Breast epithelium (tissue), 4 donors: ENCODE measurements around the gene DDIT3. TPM values are rescaled to one million over a fixed set of nuclear protein-coding genes. Genes with fewer than 3 reads are reported as not detected.

Source experiments
- DNase-seq, 2 donors: peaks; one replicate each; pipeline ENCODE4 v3.0.0-alpha.2; 2019; ENCODE audit warnings: low spot score in 2 of 2
- H3K27ac ChIP-seq, 2 donors: fragments of 200-600 bp; sonication (generic) in 1 of 2; one replicate each; pipeline ENCODE4 v1.5.1; 2016 to 2019; ENCODE audit warnings: mild to moderate bottlenecking in 1 of 2
- H3K27me3 ChIP-seq, 2 donors: fragments of 200-600 bp; sonication (generic) in 1 of 2; one replicate each; pipeline versions ENCODE4 v1.5.1 to v1.6.0; 2017 to 2019; ENCODE audit warnings: control low read depth in 1 of 2, mild to moderate bottlenecking in 1 of 2
- H3K36me3 ChIP-seq: fragments of 200-600 bp; one replicate; pipeline ENCODE4 v1.5.1; 2019
- H3K4me1 ChIP-seq, 2 donors: fragments of 200-600 bp; sonication (generic); one replicate each; pipeline ENCODE4 v1.5.1; 2016 to 2019; ENCODE audit warnings: control low read depth in 1 of 2
- H3K4me3 ChIP-seq, 3 donors: fragments of 200-600 bp; sonication (generic); 1 replicate in 2 of 3; 2 replicates in 1 of 3; pipeline ENCODE4 v1.5.1; 2016 to 2019; ENCODE audit warnings: mild to moderate bottlenecking in 3 of 3, moderate library complexity in 2 of 3
- H3K9me3 ChIP-seq, 2 donors: fragments of 200-600 bp; sonication (generic) in 1 of 2; one replicate each; pipeline ENCODE4 v1.5.1; 2016 to 2019; ENCODE audit warnings: control low read depth in 1 of 2
- CTCF ChIP-seq, 3 donors: fragments of 450-650 bp; IDR thresholded peaks; one replicate each; pipeline ENCODE4 v1.5.1; 2016 to 2017; ENCODE audit warnings: antibody characterized with exemption in 3 of 3, mild to moderate bottlenecking in 3 of 3, moderate library complexity in 3 of 3
- POLR2A ChIP-seq: fragments of 450-650 bp; IDR thresholded peaks from one replicate; pipeline ENCODE4 v1.6.1; 2016; ENCODE audit warnings: antibody characterized with exemption, mild to moderate bottlenecking, moderate library complexity
- POLR2AphosphoS5 ChIP-seq, 3 donors: sonication (generic); formaldehyde crosslinking; IDR thresholded peaks; one replicate each; pipeline ENCODE4 v1.6.1; 2017; ENCODE audit warnings: antibody characterized with exemption in 3 of 3
- intact Hi-C: fragments of 100-400 bp; cut with DNase I; formaldehyde crosslinking; loops from one replicate; pipeline ENCODE4 v1.15.1; 2023; ENCODE audit warnings: low total_unique reads
- total RNA-seq, 3 donors: library from RNA; depleted of rRNA; stranded (reverse); fragments of >200 nt; gene quantifications; one replicate each; pipeline ENCODE4 v1.1.0, GENCODE V29; 2016

DDIT3 gene
- total RNA-seq, 3 donors from 2014 or later: 39.0 to 58.4 (median 51.2) TPM

DNA sequence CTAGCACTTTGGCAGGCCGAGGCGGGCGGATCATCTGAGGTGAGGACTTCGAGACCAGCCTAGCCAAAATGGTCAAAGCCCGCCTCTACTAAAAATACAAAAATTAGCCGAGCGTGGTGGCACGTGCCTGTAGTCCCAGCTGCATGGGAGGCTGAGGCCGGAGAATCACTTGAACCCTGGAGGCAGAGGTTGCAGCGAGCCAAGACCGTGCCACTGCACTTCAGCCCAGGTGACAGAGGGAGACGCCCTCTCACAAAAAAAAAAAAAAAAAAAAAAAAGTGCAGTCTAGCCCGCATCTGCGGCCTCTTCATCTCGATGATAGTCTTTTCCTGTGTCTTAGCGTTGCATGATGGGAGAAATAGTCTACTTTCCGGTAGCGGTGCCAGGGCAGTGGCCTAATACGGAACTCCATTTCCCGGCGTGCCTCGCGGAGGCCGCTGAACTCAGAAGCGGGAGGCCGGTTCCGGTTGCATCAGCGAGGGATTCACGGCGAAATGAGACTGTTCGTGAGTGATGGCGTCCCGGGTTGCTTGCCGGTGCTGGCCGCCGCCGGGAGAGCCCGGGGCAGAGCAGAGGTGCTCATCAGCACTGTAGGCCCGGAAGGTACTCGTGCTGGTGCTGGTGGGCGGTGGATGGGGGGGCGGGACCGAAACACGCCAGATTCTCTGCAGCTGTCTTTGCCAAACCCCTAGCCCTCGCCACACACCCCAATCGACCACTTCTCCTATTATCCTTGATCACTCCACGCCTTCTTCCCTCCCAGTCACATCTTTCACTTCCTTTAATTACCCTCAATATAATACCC is 32.5 kb downstream of the DDIT3 start, which contains the start of gene MARS1:
TSS of gene MARS1 (plus strand) at position 472 of the 805 bp plus-strand sequence. CDS start at position 495, 23 bp downstream.
- Histone ChIP-seq H3K27ac (peak within 1 kb of the TSS; percentile 83 to 89), H3K27me3 (no peaks in the 10 kb centered on the region), H3K4me1 (peaks cover 0 to 12% of the 10 kb centered on the region in 2 donors), H3K4me3 (peak within 1 kb of the TSS; percentile 74 to 100 (median 95)), H3K9me3 (no peaks in the 10 kb centered on the region), H3K36me3 (no peaks in the 10 kb centered on the region)
- intact Hi-C loops: no loop called here
- DNase-seq: peak; percentile 91 to 93
- peak; percentile 77 to 86 (median 83) for TF ChIP-seq POLR2AphosphoS5 (IDR thresholded peaks at IDR 0.05)
- peak in 1 of 3 donors; percentile 19 for TF ChIP-seq CTCF (IDR thresholded peaks at IDR 0.05)
- TF ChIP-seq POLR2A: no peak

- no peaks in the 10 kb centered on the region for H3K9me3 ChIP-seq
- TF ChIP-seq POLR2A: no peak
- no peak for TF ChIP-seq CTCF (IDR thresholded peaks at IDR 0.05)
- no peak for TF ChIP-seq POLR2AphosphoS5 (IDR thresholded peaks at IDR 0.05)
- H3K27me3 ChIP-seq: no peaks in the 10 kb centered on the region
- peak overlapping the region; percentile 74 to 100 (median 95) for H3K4me3 ChIP-seq
- no peak overlapping the region for H3K27ac ChIP-seq
- no peak for DNase-seq
- H3K4me1 ChIP-seq: peaks cover 0 to 12% of the 10 kb centered on the region in 2 donors
- intact Hi-C loops: no loop called here
- no peaks in the 10 kb centered on the region for H3K36me3 ChIP-seq
Observed at GRCh38 chr12:57487055-57487596, 33.2 kb downstream of the DDIT3 start.

- TF ChIP-seq CTCF (IDR thresholded peaks at IDR 0.05) (no peak), POLR2A (no peak), POLR2AphosphoS5 (IDR thresholded peaks at IDR 0.05) (no peak)
- no peak overlapping the region for H3K4me3 ChIP-seq
- intact Hi-C loops: no loop called here
Observed at GRCh38 chr12:57485695-57486094, 34.6 kb downstream of the DDIT3 start.

DNA sequence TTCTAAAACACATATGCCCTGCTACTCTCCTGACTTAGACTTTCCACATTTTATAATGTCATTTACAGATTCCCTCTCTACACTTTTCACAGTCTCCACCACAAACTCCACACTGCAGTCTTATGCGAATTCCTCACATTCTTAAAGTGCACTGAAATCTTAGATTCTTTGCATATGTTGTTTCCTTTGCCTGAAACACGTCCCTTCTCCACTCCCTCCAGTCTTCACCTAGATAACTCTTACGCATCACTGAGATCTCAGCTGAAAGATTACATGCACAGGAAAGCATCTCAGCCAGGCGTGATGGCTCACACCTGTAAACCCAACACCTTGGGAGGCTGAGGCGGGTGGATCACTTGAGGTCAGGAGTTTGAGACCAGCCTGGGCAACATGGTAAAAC is 36.8 kb downstream of the DDIT3 start:
- no peak overlapping the region for H3K4me3 ChIP-seq
- TF ChIP-seq POLR2AphosphoS5 (IDR thresholded peaks at IDR 0.05) (no peak), CTCF (IDR thresholded peaks at IDR 0.05) (no peak), POLR2A (no peak)
- no peaks in the 10 kb centered on the region for H3K27me3 ChIP-seq
- DNase-seq: no peak
- intact Hi-C loops: no loop called here
- H3K9me3 ChIP-seq: no peaks in the 10 kb centered on the region
- H3K27ac ChIP-seq: no peak overlapping the region
- H3K4me1 ChIP-seq: peaks cover 0 to under 1% of the 10 kb centered on the region in 2 donors
- no peaks in the 10 kb centered on the region for H3K36me3 ChIP-seq

More at GRCh38 chr12:57485695-57486094, 34.6 kb downstream of the DDIT3 start:
- Histone ChIP-seq H3K27ac (no peak overlapping the region), H3K9me3 (no peaks in the 10 kb centered on the region), H3K27me3 (no peaks in the 10 kb centered on the region), H3K36me3 (no peaks in the 10 kb centered on the region), H3K4me1 (peaks cover 0 to 12% of the 10 kb centered on the region in 2 donors)
- DNase-seq: no peak

DNA sequence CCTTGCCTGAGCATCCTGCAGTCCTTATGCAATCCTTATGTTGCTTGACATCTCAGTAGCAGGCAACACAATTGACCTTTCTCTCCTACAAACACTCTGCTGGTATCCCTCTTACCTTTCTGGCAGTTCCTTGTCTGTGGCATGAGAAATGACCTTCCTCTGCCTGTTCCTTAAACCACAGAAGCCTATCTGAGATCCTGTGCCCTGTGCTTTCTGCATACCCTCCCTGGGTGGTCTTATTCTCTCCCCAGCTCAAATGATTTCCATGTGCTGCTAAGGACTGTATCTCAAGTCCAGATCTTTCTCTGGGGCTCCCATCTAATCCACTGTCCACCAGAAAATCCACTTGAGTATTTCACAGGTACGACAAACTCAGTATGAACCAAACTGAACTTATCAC is 38.6 kb downstream of the DDIT3 start:
- no peak overlapping the region for H3K27ac ChIP-seq
- H3K36me3 ChIP-seq: no peaks in the 10 kb centered on the region
- no peaks in the 10 kb centered on the region for H3K4me1 ChIP-seq
- no peak overlapping the region for H3K4me3 ChIP-seq
- TF ChIP-seq CTCF (IDR thresholded peaks at IDR 0.05): no peak
- TF ChIP-seq POLR2A: no peak
- TF ChIP-seq POLR2AphosphoS5 (IDR thresholded peaks at IDR 0.05): no peak
- peaks cover 0 to 9% of the 10 kb centered on the region in 2 donors for H3K27me3 ChIP-seq
- H3K9me3 ChIP-seq: no peaks in the 10 kb centered on the region
- DNase-seq: no peak
- intact Hi-C loops: no loop called here
